HUES64 (cell line): Measurements from ENCODE around the gene ANP32B.

Experiments
- H3K27ac ChIP-seq: 2 replicates; pipeline ENCODE4 v1.7.0; 2013; ENCODE audit warnings: low read depth, low read length, inconsistent platforms
- H3K27me3 ChIP-seq: 2 replicates; pipeline ENCODE4 v1.6.1; 2013; ENCODE audit warnings: mild to moderate bottlenecking, low read length; ENCODE audit not compliant: insufficient read depth
- H3K36me3 ChIP-seq: 2 replicates; pipeline ENCODE4 v1.6.1; 2013; ENCODE audit warnings: mild to moderate bottlenecking, low read length; ENCODE audit not compliant: insufficient read depth
- H3K4me1 ChIP-seq: 2 replicates; pipeline ENCODE4 v1.6.1; 2013; ENCODE audit warnings: mild to moderate bottlenecking, low read length, moderate library complexity; ENCODE audit not compliant: insufficient read depth
- H3K4me3 ChIP-seq: 2 replicates; pipeline ENCODE4 v1.5.1; 2013; ENCODE audit warnings: mild to moderate bottlenecking, low read length, moderate library complexity
- H3K9ac ChIP-seq: 2 replicates; pipeline ENCODE4 v1.6.1; 2013; ENCODE audit warnings: mild to moderate bottlenecking, low read depth, low read length
- H3K9me3 ChIP-seq: 2 replicates; pipeline ENCODE4 v1.6.1; 2013; ENCODE audit warnings: low read depth, low read length; ENCODE audit not compliant: insufficient read depth
- WGBS: fragments of 150-250, 120-280 bp; methylation state at CpG from one replicate; pipeline ENCODE4 v1.1.7; 2013; ENCODE audit warnings: missing lambda C conversion rate; 5-methylcytosine and 5-hydroxymethylcytosine counted together

Gene ANP32B

DNA sequence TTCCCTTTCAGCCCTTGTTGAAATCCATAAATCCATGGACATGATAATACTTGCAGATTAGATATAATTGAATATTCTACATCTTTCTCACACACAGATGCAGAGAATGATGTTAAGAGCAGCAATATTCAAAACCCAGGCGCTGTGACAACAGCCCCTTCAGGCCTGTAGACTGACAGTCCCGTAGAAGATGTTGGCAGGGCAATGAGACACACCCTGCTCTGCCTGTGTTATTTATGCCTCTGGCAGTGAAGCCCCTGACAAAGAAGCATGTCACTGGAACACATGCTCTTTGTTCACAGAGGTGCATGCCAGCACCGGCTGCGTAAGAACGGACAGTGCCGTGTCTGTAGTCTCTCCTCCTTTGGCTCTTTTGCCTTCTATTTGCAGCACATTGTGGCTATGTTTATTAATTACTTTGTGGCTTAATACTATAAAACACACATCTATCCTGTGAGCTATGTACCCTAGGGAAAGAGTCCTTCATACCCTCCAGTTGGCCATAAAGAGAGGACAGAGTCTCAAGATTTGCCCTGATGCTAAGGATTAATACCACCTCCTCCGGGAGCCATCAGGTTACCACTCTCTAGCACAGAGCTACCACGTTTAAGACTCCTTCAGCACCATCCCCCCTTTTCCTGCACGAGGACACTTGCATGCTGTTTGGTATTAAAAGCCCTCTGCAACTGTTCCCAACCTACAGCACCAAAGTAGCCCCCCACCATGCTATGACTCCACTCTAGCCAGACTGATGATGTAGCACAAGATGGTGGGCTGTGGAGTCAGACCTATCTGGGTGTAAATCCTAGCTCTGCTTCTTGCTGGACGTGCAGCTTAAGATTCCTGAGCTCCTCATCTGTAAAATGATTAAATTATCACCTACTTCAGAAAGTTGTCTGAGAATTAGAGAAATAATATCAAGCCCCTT, 2.0 kb upstream of the ANP32B start:
- H3K4me1 ChIP-seq: 0 out of 2 replicates have a peak, but pooled peaks cover 4% of the 10 kb centered on the region
- no peak overlapping the region for H3K27ac ChIP-seq
- WGBS: 56% methylated on average over 10 of the region's 10 CpGs
- H3K4me3 ChIP-seq: no peak overlapping the region
- no peak overlapping the region for H3K9ac ChIP-seq
- peaks cover 83% of the 10 kb centered on the region for H3K27me3 ChIP-seq
- 0 out of 2 replicates have a peak, but pooled peaks cover 3% of the 10 kb centered on the region for H3K36me3 ChIP-seq
- peaks cover 5% of the 10 kb centered on the region; the same call in 1 of the 2 replicates for H3K9me3 ChIP-seq

GRCh38 chr9:97981846-97982682, 1.1 kb upstream of the ANP32B start:
- Histone ChIP-seq H3K9me3 (peaks cover 5% of the 10 kb centered on the region; the same call in 1 of the 2 replicates), H3K9ac (peak overlapping the region; percentile 64; the same call in 1 of the 2 replicates), H3K4me3 (peak overlapping the region; percentile 88), H3K36me3 (0 out of 2 replicates have a peak, but pooled peaks cover 3% of the 10 kb centered on the region), H3K27ac (no peak overlapping the region), H3K4me1 (0 out of 2 replicates have a peak, but pooled peaks cover 4% of the 10 kb centered on the region), H3K27me3 (peaks cover 83% of the 10 kb centered on the region)
- 15% methylated on average over 14 of the region's 15 CpGs for WGBS

GRCh38 chr9:97983589-97984187, 547 bp downstream of the ANP32B start:
- H3K4me3 ChIP-seq: peak overlapping the region; percentile 88
- H3K9me3 ChIP-seq: peaks cover 5% of the 10 kb centered on the region; the same call in 1 of the 2 replicates
- H3K4me1 ChIP-seq: peaks cover 12% of the 10 kb centered on the region; the same call in 1 of the 2 replicates
- peaks cover 79% of the 10 kb centered on the region for H3K27me3 ChIP-seq
- H3K36me3 ChIP-seq: 0 out of 2 replicates have a peak, but pooled peaks cover 3% of the 10 kb centered on the region
- H3K9ac ChIP-seq: peak overlapping the region; percentile 98
- H3K27ac ChIP-seq: peak overlapping the region; percentile 80
- under 1% methylated on average over 70 of the region's 70 CpGs for WGBS

DNA sequence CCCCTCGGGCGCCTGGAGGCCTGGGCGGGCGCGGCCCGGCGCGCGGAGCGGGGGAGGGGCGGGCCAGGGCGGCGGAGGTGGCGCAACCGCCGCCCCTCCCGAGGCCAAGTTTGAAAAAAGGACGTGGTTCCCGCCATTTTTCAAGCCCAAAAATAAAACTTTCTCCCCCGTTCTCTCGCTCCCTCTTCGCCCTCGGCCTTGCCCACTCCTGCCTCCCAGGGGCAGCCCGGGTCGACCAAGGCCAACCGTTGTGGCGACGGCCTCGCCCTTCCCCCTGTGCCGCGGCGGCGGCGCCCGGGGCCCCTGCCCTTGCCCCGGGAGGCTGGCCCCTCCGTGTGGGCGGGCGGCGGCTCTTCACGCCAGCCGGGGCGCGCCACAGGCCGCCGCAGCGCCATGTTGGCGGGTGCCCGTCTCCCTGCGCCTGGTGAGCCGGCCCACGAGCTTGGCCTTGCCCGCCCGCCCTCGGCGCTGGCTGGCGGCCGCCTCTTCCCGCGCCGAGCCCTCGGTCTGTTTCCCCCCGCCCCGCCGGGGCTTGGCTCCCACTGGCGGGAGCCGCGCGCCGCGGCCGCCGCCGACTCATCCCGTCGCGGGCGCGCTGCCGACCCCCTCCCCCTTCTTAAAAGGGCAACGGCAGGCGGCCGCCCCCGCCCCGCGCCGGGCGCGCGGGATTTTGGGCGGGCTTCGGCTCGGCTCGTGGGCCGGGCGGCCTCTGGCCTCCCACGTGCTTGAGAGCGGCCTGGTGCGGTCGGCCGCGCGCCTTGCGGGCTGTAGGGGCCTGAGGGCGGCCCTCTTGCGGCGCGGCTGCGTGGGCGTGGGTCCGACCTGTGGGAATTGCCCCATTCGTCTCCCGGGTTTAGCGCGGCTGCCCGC, 1.3 kb downstream of the ANP32B start:
- Histone ChIP-seq H3K27me3 (peaks cover 72% of the 10 kb centered on the region), H3K9ac (peak overlapping the region; percentile 98), H3K4me1 (peaks cover 12% of the 10 kb centered on the region; the same call in 1 of the 2 replicates)

GRCh38 chr9:97985058-97985861, 2.1 kb downstream of the ANP32B start:
- peaks cover 12% of the 10 kb centered on the region for H3K4me1 ChIP-seq
- WGBS: 18% methylated on average over 59 of the region's 59 CpGs
- H3K27ac ChIP-seq: no peak overlapping the region

More for the DNA sequence above, 1.3 kb downstream of the ANP32B start:
- Histone ChIP-seq H3K9me3 (peaks cover 5% of the 10 kb centered on the region; the same call in 1 of the 2 replicates), H3K27ac (peak overlapping the region; percentile 79), H3K36me3 (0 out of 2 replicates have a peak, but pooled peaks cover 3% of the 10 kb centered on the region), H3K4me3 (peak overlapping the region; percentile 88)
- under 1% methylated on average over 116 of the region's 116 CpGs for WGBS

DNA sequence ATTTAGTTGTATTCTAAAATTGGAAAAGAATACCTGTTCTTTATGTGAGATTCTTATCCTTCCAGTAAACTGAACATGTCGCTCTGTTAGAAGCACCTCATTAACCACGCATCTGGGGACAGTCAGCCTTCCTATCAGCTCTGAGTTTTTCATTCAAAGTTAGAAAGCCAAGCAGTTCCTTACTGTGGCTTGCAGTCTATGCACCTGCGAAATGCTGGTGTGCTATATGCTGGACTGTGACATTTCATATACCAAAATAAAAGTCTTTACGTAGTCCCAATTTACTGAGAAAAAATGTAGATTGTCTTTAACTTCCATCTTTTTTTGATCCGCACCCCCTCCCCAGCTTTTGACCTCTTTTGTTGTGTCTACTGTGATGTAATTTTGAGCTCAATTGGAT, 4.3 kb downstream of the ANP32B start:
- no peak overlapping the region for H3K9ac ChIP-seq
- H3K27me3 ChIP-seq: peaks cover 41% of the 10 kb centered on the region
- 0 out of 2 replicates have a peak, but pooled peaks cover 3% of the 10 kb centered on the region for H3K36me3 ChIP-seq
- no peak overlapping the region for H3K4me3 ChIP-seq
- WGBS: 93% methylated on average over 5 of the region's 5 CpGs
- H3K27ac ChIP-seq: no peak overlapping the region
- H3K9me3 ChIP-seq: peaks cover 5% of the 10 kb centered on the region; the same call in 1 of the 2 replicates
- peaks cover 12% of the 10 kb centered on the region for H3K4me1 ChIP-seq

More at GRCh38 chr9:97985058-97985861, 2.1 kb downstream of the ANP32B start:
- peak overlapping the region; percentile 98 for H3K9ac ChIP-seq
- H3K4me3 ChIP-seq: peak overlapping the region; percentile 88
- H3K9me3 ChIP-seq: peaks cover 5% of the 10 kb centered on the region; the same call in 1 of the 2 replicates
- peaks cover 64% of the 10 kb centered on the region for H3K27me3 ChIP-seq
- 0 out of 2 replicates have a peak, but pooled peaks cover 3% of the 10 kb centered on the region for H3K36me3 ChIP-seq

- no peak overlapping the region for H3K27ac ChIP-seq
- no peak overlapping the region for H3K4me3 ChIP-seq
- no peak overlapping the region for H3K9ac ChIP-seq
- peaks cover 14% of the 10 kb centered on the region for H3K36me3 ChIP-seq
- peaks cover 30% of the 10 kb centered on the region for H3K27me3 ChIP-seq
- 62% methylated on average over 2 of the region's 2 CpGs for WGBS
- peaks cover 11% of the 10 kb centered on the region for H3K4me1 ChIP-seq
- H3K9me3 ChIP-seq: peaks cover 5% of the 10 kb centered on the region; the same call in 1 of the 2 replicates
Measured at GRCh38 chr9:97990259-97990658, 7.1 kb downstream of the ANP32B start.

DNA sequence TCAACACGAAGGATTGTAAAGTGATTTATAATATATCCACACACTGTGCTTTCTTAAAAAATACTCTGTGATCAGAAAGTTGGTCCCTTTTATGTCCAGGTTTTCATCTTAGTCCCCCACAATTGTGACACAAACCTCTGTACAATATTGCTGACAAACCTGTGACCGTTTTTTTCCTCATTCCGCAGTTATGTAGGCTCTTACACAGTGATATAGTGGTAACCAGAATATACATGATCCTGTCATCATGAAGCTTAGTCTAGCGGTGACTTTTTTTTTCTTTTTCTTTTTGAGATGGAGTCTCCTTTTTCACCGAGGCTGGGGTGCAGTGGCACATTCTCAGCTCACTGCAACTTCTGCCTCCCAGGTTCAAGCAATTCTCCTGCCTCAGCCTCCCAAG, 8.7 kb downstream of the ANP32B start:
- Histone ChIP-seq H3K27ac (no peak overlapping the region), H3K4me3 (no peak overlapping the region), H3K9ac (no peak overlapping the region), H3K36me3 (peaks cover 23% of the 10 kb centered on the region), H3K4me1 (peaks cover 7% of the 10 kb centered on the region), H3K27me3 (peaks cover 14% of the 10 kb centered on the region), H3K9me3 (no peaks in the 10 kb centered on the region)
- WGBS: 95% methylated on average over 4 of the region's 5 CpGs

- no peak overlapping the region for H3K27ac ChIP-seq
- H3K9ac ChIP-seq: no peak overlapping the region
- H3K4me1 ChIP-seq: peaks cover 6% of the 10 kb centered on the region
- H3K27me3 ChIP-seq: peaks cover 10% of the 10 kb centered on the region
- H3K4me3 ChIP-seq: no peak overlapping the region
- H3K9me3 ChIP-seq: no peaks in the 10 kb centered on the region
- H3K36me3 ChIP-seq: peaks cover 27% of the 10 kb centered on the region
- WGBS: 94% methylated on average over 5 of the region's 6 CpGs
Measured at GRCh38 chr9:97992219-97992618, 9.1 kb downstream of the ANP32B start.
